Heart left ventricle (tissue), 16 donors: Measurements from ENCODE around the gene ARHGAP24. TPM values are rescaled to one million over a fixed set of nuclear protein-coding genes. Genes with fewer than 3 reads are reported as not detected.

Experiments
- ATAC-seq, 4 donors: fragments of 200-7000 bp; cut with Tn5 transposase; one replicate each; pipeline ENCODE4 v1.9.1; 2020 to 2022; ENCODE audit warnings: moderate library complexity in 4 of 4, mild to moderate bottlenecking in 3 of 4, moderate number of reproducible peaks in 1 of 4
- DNase-seq, 5 donors: peaks; one replicate each; pipeline ENCODE4 v3.0.0-alpha.2; 2020
- H3K27ac ChIP-seq, 12 donors: fragments of 200-600 bp; sonication (generic) in 4 of 12; one replicate each; pipeline versions ENCODE4 v1.5.0 to v1.8.0; 2016 to 2022; ENCODE audit warnings: mild to moderate bottlenecking in 2 of 12
- H3K27me3 ChIP-seq, 9 donors: fragments of 200-600 bp; sonication (generic) in 2 of 9; one replicate each; pipeline versions ENCODE4 v1.5.1 to v1.8.0; 2016 to 2022; ENCODE audit warnings: mild to moderate bottlenecking in 3 of 9
- H3K36me3 ChIP-seq, 9 donors: fragments of 200-600 bp; sonication (generic) in 2 of 9; one replicate each; pipeline versions ENCODE4 v1.5.0 to v1.8.0; 2018 to 2022; ENCODE audit warnings: mild to moderate bottlenecking in 2 of 9
- H3K4me1 ChIP-seq, 12 donors: fragments of 200-600 bp; sonication (generic) in 4 of 12; one replicate each; pipeline versions ENCODE4 v1.5.0 to v1.8.0; 2016 to 2022; ENCODE audit warnings: mild to moderate bottlenecking in 3 of 12
- H3K4me3 ChIP-seq, 12 donors: fragments of 200-600 bp; sonication (generic) in 4 of 12; one replicate each; pipeline versions ENCODE4 v1.5.0 to v1.8.0; 2017 to 2022; ENCODE audit warnings: mild to moderate bottlenecking in 9 of 12, moderate library complexity in 4 of 12
- H3K9me3 ChIP-seq, 12 donors: fragments of 200-600 bp; sonication (generic) in 4 of 12; one replicate each; pipeline versions ENCODE4 v1.5.0 to v1.8.0; 2016 to 2022; ENCODE audit warnings: mild to moderate bottlenecking in 1 of 12
- CTCF ChIP-seq, 12 donors: fragments of 200-600 bp; sonication (generic) in 4 of 12; IDR thresholded peaks; one replicate each; pipeline versions ENCODE4 v1.5.0 to v1.8.0; 2018 to 2022; ENCODE audit warnings: antibody characterized with exemption in 12 of 12, mild to moderate bottlenecking in 5 of 12
- POLR2A ChIP-seq, 2 donors: fragments of 450-650 bp; IDR thresholded peaks; one replicate each; pipeline ENCODE4 v1.6.1; 2017; ENCODE audit warnings: antibody characterized with exemption in 2 of 2, mild to moderate bottlenecking in 2 of 2, moderate library complexity in 2 of 2
- WGBS, 4 donors: extraction: QIAGEN DNeasy Blood & Tissue Kit in 2 of 4; methylation state at CpG; one replicate each; pipeline versions ENCODE4 v1.1.5 to v1.1.7; 2013 to 2018; 5-methylcytosine and 5-hydroxymethylcytosine counted together
- intact Hi-C, 10 donors: fragments of 100-400 bp; cut with DNase I; formaldehyde crosslinking; loops; one replicate each; pipeline versions ENCODE4 v1.11.1 to v1.14.2; 2022
- polyA plus RNA-seq, 2 donors: library from polyadenylated mRNA; stranded (reverse); fragments of 200-250 nt; gene quantifications; one replicate each; pipeline ENCODE4 v1.2.3, GENCODE V29; 2013
- total RNA-seq, 9 donors: library from RNA; depleted of rRNA in 2 of 9; stranded (reverse); fragments of >200 nt in 2 of 9; fragmentation: NEBNext Ultra II Directional in 3 of 9; extraction: Animal tissue kit (Norgen Biotek cat#: 25700) in 3 of 9; gene quantifications; one replicate each; pipeline versions ENCODE4 v1.1.0 to v1.2.4, GENCODE V29; 2016 to 2023
- donor health status: ischemic (EF 13 %, LVEDD 7.1; RV severe dilation, severe dysfunction).
- donor health status: healthy with polysubstance abuse.
- donor health status: DM: no; HTN: yes; CAD: no.
- donor health status: DM: no; HTN: no; CAD: no.
- donor health status: ischemic (EF 25% LVEDD 6.9; RV normal size, moderate dysfunction).
- donor health status: ischemic (EF 25% LVEDD 5.7; RV mildly dilated, moderate dysfunction).
- donor health status: healthy.
- donor health status: DM: yes; HTN: yes; CAD: no.
- donor health status: ischemic (EF 35%, LVEDD 5.7; RV mildly dilated, moderate dysfunction).
- donor health status: nonischemic (EF 11% LVEDD 7.7; RV severe dilation, severe dysfunction).
- donor health status: DM: yes; HTN: yes; CAD: no.
- donor health status: PGD.
- donor health status: ischemic (EF 29% LVEDD 5.4; RV normal size, mild dysfunction).
- donor health status: nonischemic (EF 23%, LVEDD 6.1; RV moderate dilation, normal function).

The ARHGAP24 gene
- total and polyA plus RNA-seq, 11 donors = 4.5 to 36.9 (median 18.9) TPM

- no peak for TF ChIP-seq CTCF (IDR thresholded peaks at IDR 0.05)
- no peak for TF ChIP-seq POLR2A (IDR thresholded peaks at IDR 0.05)
- Histone ChIP-seq H3K4me1 (peaks cover 0 to 3% (median 0%) of the 10 kb centered on the region in 12 donors), H3K27me3 (no peaks in the 10 kb centered on the region), H3K4me3 (no peak overlapping the region), H3K27ac (no peak overlapping the region), H3K36me3 (no peaks in the 10 kb centered on the region), H3K9me3 (peaks cover 0 to 5% (median 0%) of the 10 kb centered on the region in 12 donors)
- 93 to 100% (median 97%) methylated on average over 1 of the region's 1 CpG for WGBS, 4 donors
- no peak for ATAC-seq
- DNase-seq = no peak
- intact Hi-C loops = no loop called here
Measured at GRCh38 chr4:85883180-85883579, 408.2 kb downstream of the ARHGAP24 start.

- H3K4me1 ChIP-seq = peaks cover 0 to 3% (median 0%) of the 10 kb centered on the region in 12 donors
- ATAC-seq (no peak), DNase-seq (no peak)
- H3K9me3 ChIP-seq = peaks cover 0 to 5% (median 0%) of the 10 kb centered on the region in 12 donors
- no peaks in the 10 kb centered on the region for H3K36me3 ChIP-seq
- no peak overlapping the region for H3K27ac ChIP-seq
- WGBS, 4 donors = 60 to 77% (median 63%) methylated on average over 2 of the region's 2 CpGs
- H3K27me3 ChIP-seq = no peaks in the 10 kb centered on the region
- intact Hi-C loops = no loop called here
- TF ChIP-seq CTCF (IDR thresholded peaks at IDR 0.05) (no peak), POLR2A (IDR thresholded peaks at IDR 0.05) (no peak)
- no peak overlapping the region for H3K4me3 ChIP-seq
Measured at GRCh38 chr4:85884251-85884650, 409.3 kb downstream of the ARHGAP24 start.

- peaks cover 0 to 5% (median 0%) of the 10 kb centered on the region in 12 donors for H3K9me3 ChIP-seq
- H3K36me3 ChIP-seq = no peaks in the 10 kb centered on the region
- 93 to 98% (median 98%) methylated on average over 1 of the region's 1 CpG for WGBS, 4 donors
- intact Hi-C loops = no loop called here
- H3K27ac ChIP-seq = no peak overlapping the region
- no peak overlapping the region for H3K4me3 ChIP-seq
- no peak for ATAC-seq
- DNase-seq = no peak
- H3K4me1 ChIP-seq = peaks cover 0 to 3% (median 0%) of the 10 kb centered on the region in 12 donors
- TF ChIP-seq POLR2A (IDR thresholded peaks at IDR 0.05) = no peak
- TF ChIP-seq CTCF (IDR thresholded peaks at IDR 0.05) = no peak
- no peaks in the 10 kb centered on the region for H3K27me3 ChIP-seq
Measured at GRCh38 chr4:85886665-85887064, 411.7 kb downstream of the ARHGAP24 start.

- H3K27ac ChIP-seq = no peak overlapping the region
- H3K4me3 ChIP-seq = no peak overlapping the region
- TF ChIP-seq CTCF (IDR thresholded peaks at IDR 0.05) (no peak), POLR2A (IDR thresholded peaks at IDR 0.05) (no peak)
- DNase-seq (no peak), ATAC-seq (no peak)
- peaks cover 0 to 5% (median 0%) of the 10 kb centered on the region in 12 donors for H3K9me3 ChIP-seq
- intact Hi-C loops = no loop called here
- no peaks in the 10 kb centered on the region for H3K36me3 ChIP-seq
- 84 to 88% (median 87%) methylated on average over 3 of the region's 3 CpGs for WGBS, 4 donors
- H3K27me3 ChIP-seq = no peaks in the 10 kb centered on the region
- H3K4me1 ChIP-seq = peaks cover 0 to 2% (median 0%) of the 10 kb centered on the region in 12 donors
Measured at GRCh38 chr4:85889314-85889713, 414.4 kb downstream of the ARHGAP24 start.
